T-cell (primary cell): ENCODE data around the gene SMG7. TPM values are rescaled to one million over a fixed set of nuclear protein-coding genes. Genes with fewer than 3 reads are reported as not detected.
A peak's percentile ranks its signal among the peaks of the same experiment; 100 is the strongest.

Source experiments
- ATAC-seq, 4 experiments: fragments of 200-7000 bp in 3 of 4; fragments of 150-1000 bp in 1 of 4; cut with Tn5 transposase; replicated peaks in 1 of 4; 1 replicate in 3 of 4; 2 replicates in 1 of 4; pipeline ENCODE4 v1.10.0; 2021; ENCODE audit warnings: moderate library complexity in 3 of 4, mild to moderate bottlenecking in 2 of 4, moderate number of reproducible peaks in 1 of 4
- CTCF ChIA-PET, 2 donors: fragments of 300-600 bp; sonication (Branson Sonifier 250); formaldehyde crosslinking; loops; one replicate each; lab custom pipeline; 2022; ENCODE audit warnings: antibody characterized with exemption in 2 of 2; lab: Charles Lee
- POLR2A ChIA-PET, 2 donors: fragments of 300-600 bp; sonication (Branson Sonifier 250); formaldehyde crosslinking; loops; one replicate each; lab custom pipeline; 2022; ENCODE audit warnings: antibody characterized with exemption in 2 of 2; lab: Charles Lee
- DNase-seq, 35 experiments: peaks; one replicate each; pipeline versions ENCODE4 v3.0.0 to v3.0.0-alpha.2; 2013 to 2023
- H3K27ac ChIP-seq: one replicate; pipeline ENCODE4 v1.5.1; 2013; ENCODE audit warnings: low read length
- H3K27me3 ChIP-seq, 2 experiments: replicated peaks in 1 of 2; 1 replicate in 1 of 2; 2 replicates in 1 of 2; pipeline versions ENCODE4 v1.6.1 to v1.7.0; 2013; ENCODE audit warnings: low read length in 1 of 2, mixed read lengths in 1 of 2; ENCODE audit not compliant: control insufficient read depth in 2 of 2, insufficient read depth in 2 of 2; ENCODE audit errors: extremely low read depth in 1 of 2
- H3K36me3 ChIP-seq, 2 donors: 1 replicate in 1 of 2; 2 replicates in 1 of 2; pipeline versions ENCODE4 v1.6.1 to v1.7.0; 2013; ENCODE audit warnings: low read length in 1 of 2; ENCODE audit not compliant: control insufficient read depth in 2 of 2, insufficient read depth in 1 of 2; ENCODE audit errors: extremely low read depth in 1 of 2
- H3K4me1 ChIP-seq, 2 experiments: 1 replicate in 1 of 2; 2 replicates in 1 of 2; pipeline versions ENCODE4 v1.6.1 to v1.7.0; 2013; ENCODE audit warnings: low read length in 2 of 2, mixed read lengths in 1 of 2; ENCODE audit not compliant: insufficient read depth in 2 of 2, control insufficient read depth in 1 of 2; ENCODE audit errors: extremely low read depth in 1 of 2
- H3K4me3 ChIP-seq, 2 donors: 1 replicate in 1 of 2; 2 replicates in 1 of 2; pipeline versions ENCODE4 v1.5.1 to v1.7.0; 2013; ENCODE audit warnings: mild to moderate bottlenecking in 2 of 2, low read length in 1 of 2, moderate library complexity in 1 of 2; ENCODE audit not compliant: control insufficient read depth in 1 of 2; ENCODE audit errors: extremely low read depth in 1 of 2
- H3K9me3 ChIP-seq: 2 replicates; pipeline ENCODE4 v1.7.0; 2013
- H3K27ac Mint-ChIP-seq, 2 donors: one replicate each; pipeline ENCODE4 v1.8.0; 2020 to 2021; ENCODE audit warnings: mild to moderate bottlenecking in 2 of 2, mixed read lengths in 2 of 2
- H3K27me3 Mint-ChIP-seq, 2 donors: one replicate each; pipeline ENCODE4 v1.8.0; 2021 to 2022; ENCODE audit warnings: mixed read lengths in 2 of 2
- H3K36me3 Mint-ChIP-seq: one replicate; pipeline ENCODE4 v1.8.0; 2021; ENCODE audit warnings: mixed read lengths
- H3K4me1 Mint-ChIP-seq, 3 donors: one replicate each; pipeline ENCODE4 v1.8.0; 2020 to 2022; ENCODE audit warnings: mixed read lengths in 3 of 3, mild to moderate bottlenecking in 1 of 3
- H3K4me3 Mint-ChIP-seq, 3 donors: one replicate each; pipeline ENCODE4 v1.8.0; 2020 to 2022; ENCODE audit warnings: mild to moderate bottlenecking in 3 of 3, mixed read lengths in 3 of 3, moderate library complexity in 3 of 3
- H3K9me3 Mint-ChIP-seq, 3 donors: one replicate each; pipeline ENCODE4 v1.8.0; 2020 to 2022; ENCODE audit warnings: mixed read lengths in 3 of 3
- WGBS: methylation state at CpG from one replicate; pipeline ENCODE4 v1.1.5; 2013; ENCODE audit warnings: missing lambda C conversion rate; ENCODE audit not compliant: insufficient coverage; 5-methylcytosine and 5-hydroxymethylcytosine counted together
- total RNA-seq, 35 experiments: library from RNA in 6 of 35; stranded (reverse) in 6 of 35; fragments of 120-200 nt in 1 of 35; gene quantifications; one replicate each; pipeline versions ENCODE4 v1.2.1 to v1.2.4 and lab custom pipeline; 2013 to 2026

SMG7 gene
- total RNA-seq, 5 donors from 2014 or later (not counting 1 experiment from before 2014, with no cell fraction given), result 52.6 to 59.0 (median 54.6) TPM

DNA sequence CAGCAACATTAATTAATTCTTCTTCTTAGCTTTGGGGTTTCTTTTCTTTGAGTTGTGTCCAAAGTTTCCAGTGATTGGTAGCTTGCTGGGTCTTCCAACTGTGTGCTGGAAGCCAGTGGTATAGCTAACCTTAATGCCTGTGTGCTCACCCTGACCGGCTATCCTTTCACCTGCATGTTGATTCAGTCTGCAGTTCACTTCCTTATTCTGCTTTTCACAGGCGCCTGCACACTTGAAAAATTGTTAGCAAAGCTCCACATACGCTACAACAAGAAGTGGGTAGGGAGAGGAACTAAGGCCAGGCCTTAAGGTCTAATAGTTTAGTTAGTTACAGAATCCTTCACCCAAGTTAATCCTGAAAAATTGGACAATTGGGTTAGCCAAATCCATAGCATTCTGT, 82.3 kb downstream of the SMG7 start:
- Mint-ChIP-seq H3K4me3 (no peak overlapping the region), H3K27ac (no peak overlapping the region)
- WGBS, result no CpG with 5 or more reads among the region's 3 CpGs

DNA sequence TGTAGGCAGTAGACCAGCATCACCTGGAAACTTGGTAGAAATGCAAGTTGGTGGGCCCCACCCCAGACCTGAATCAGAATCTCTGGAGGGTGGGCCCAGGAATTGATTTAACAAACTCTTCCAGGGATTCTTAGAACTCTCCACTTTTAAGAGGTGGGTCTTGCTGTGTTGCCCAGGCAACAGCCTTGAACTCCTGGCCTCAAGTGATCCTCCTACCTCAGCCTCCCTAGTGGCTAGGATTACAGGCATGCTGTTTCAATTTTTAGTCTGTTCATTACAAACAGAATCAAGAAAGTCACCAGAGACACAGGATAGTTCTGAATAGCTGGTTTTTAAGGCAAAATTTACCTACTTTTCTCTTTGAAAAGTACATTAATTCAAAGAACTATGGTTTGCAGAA, 86.8 kb downstream of the SMG7 start:
- ChIA-PET CTCF (no interaction called here), POLR2A (no interaction called here)
- H3K27ac ChIP-seq, result no peak overlapping the region
- H3K36me3 ChIP-seq, result peaks cover 0 to 13% of the 10 kb centered on the region in 2 donors
- ATAC-seq (no peak), DNase-seq (no peak)
- Mint-ChIP-seq H3K27me3 (no peaks in the 10 kb centered on the region), H3K4me1 (no peaks in the 10 kb centered on the region), H3K9me3 (no peaks in the 10 kb centered on the region), H3K4me3 (no peak overlapping the region), H3K27ac (no peak overlapping the region), H3K36me3 (peaks cover 7% of the 10 kb centered on the region)
- H3K4me1 ChIP-seq, result peaks cover 0 to 2% of the 10 kb centered on the region in 2 experiments
- no peaks in the 10 kb centered on the region for H3K27me3 ChIP-seq
- no peaks in the 10 kb centered on the region for H3K9me3 ChIP-seq
- no peak overlapping the region for H3K4me3 ChIP-seq

More for the DNA sequence above, 82.3 kb downstream of the SMG7 start:
- Mint-ChIP-seq H3K9me3 (no peaks in the 10 kb centered on the region), H3K27me3 (no peaks in the 10 kb centered on the region), H3K4me1 (no peaks in the 10 kb centered on the region), H3K36me3 (peaks cover 32% of the 10 kb centered on the region)
- no peak overlapping the region for H3K4me3 ChIP-seq
- ATAC-seq (no peak), DNase-seq (no peak)
- POLR2A ChIA-PET, result no interaction called here
- CTCF ChIA-PET, result no interaction called here
- peaks cover 15 to 56% of the 10 kb centered on the region in 2 donors for H3K36me3 ChIP-seq
- H3K9me3 ChIP-seq, result no peaks in the 10 kb centered on the region
- no peaks in the 10 kb centered on the region for H3K4me1 ChIP-seq
- H3K27me3 ChIP-seq, result no peaks in the 10 kb centered on the region
- no peak overlapping the region for H3K27ac ChIP-seq

DNA sequence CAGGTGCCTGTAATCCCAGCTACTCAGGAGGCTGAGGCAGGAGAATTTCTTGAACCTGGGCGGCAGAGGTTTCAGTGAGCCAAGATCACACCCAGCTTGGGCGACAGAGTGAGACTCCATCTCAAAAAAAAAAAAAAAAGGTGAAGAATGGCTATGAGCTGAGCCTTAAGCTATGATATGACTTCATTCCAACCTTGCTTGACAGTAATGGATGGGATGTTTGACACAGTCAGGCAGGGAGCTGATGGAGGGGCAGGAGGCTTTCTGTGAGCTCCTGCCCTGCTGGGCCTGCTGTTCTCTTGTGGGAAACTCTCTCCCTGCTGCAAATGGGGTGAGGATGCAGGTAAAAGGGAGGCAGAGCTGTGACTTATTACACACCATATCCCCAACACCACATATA, 90.4 kb downstream of the SMG7 start:
- Histone ChIP-seq H3K4me1 (peaks cover 0 to 2% of the 10 kb centered on the region in 2 experiments), H3K9me3 (no peaks in the 10 kb centered on the region), H3K36me3 (no peaks in the 10 kb centered on the region), H3K27ac (no peak overlapping the region), H3K4me3 (no peak overlapping the region), H3K27me3 (no peaks in the 10 kb centered on the region)
- no peaks in the 10 kb centered on the region for H3K27me3 Mint-ChIP-seq
- peaks cover 5 to 7% (median 5%) of the 10 kb centered on the region in 3 donors for H3K4me1 Mint-ChIP-seq
- H3K27ac Mint-ChIP-seq, result no peak overlapping the region
- DNase-seq, result no peak
- no peak for ATAC-seq
- POLR2A ChIA-PET, result no interaction called here
- H3K36me3 Mint-ChIP-seq, result peaks cover 1% of the 10 kb centered on the region
- H3K4me3 Mint-ChIP-seq, result no peak overlapping the region
- CTCF ChIA-PET, result no interaction called here
- H3K9me3 Mint-ChIP-seq, result no peaks in the 10 kb centered on the region
- 80% methylated on average over 2 of the region's 2 CpGs for WGBS

DNA sequence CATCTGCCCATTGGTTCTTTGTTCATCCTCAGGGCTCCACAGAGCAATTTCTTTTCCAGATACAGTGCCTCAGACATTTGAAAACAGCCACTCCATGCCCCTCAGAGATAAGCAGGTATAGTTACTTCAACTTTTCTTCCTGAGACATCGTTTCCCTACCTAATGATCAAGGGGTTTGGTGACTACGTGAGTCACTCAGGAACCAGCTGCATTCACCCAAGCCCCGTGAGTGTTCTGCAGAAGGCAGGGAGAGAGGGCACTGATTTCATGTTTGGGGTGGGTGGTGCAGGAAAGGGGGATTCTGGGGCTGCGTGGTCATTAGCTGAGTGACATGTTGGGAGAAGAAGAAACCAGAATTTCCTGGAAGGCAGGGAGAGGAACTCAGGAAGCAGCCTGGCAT, 93.0 kb downstream of the SMG7 start:
- Mint-ChIP-seq H3K4me3 (no peak overlapping the region), H3K27me3 (no peaks in the 10 kb centered on the region), H3K36me3 (no peaks in the 10 kb centered on the region), H3K9me3 (no peaks in the 10 kb centered on the region), H3K27ac (no peak overlapping the region), H3K4me1 (peaks cover 7 to 14% (median 9%) of the 10 kb centered on the region in 3 donors)
- Histone ChIP-seq H3K36me3 (no peaks in the 10 kb centered on the region), H3K27me3 (no peaks in the 10 kb centered on the region), H3K4me1 (peaks cover 0 to 2% of the 10 kb centered on the region in 2 experiments), H3K4me3 (no peak overlapping the region), H3K9me3 (no peaks in the 10 kb centered on the region), H3K27ac (no peak overlapping the region)
- no peak for DNase-seq
- 83% methylated on average over 3 of the region's 4 CpGs for WGBS
- ATAC-seq, result no peak
- CTCF ChIA-PET, result interaction anchor here in 1 of 2 donors (0.6 kb wide), 1 partner anchor 662 kb away, joined by 4 read pairs; no protein-coding TSS in a partner anchor
- POLR2A ChIA-PET, result no interaction called here

DNA sequence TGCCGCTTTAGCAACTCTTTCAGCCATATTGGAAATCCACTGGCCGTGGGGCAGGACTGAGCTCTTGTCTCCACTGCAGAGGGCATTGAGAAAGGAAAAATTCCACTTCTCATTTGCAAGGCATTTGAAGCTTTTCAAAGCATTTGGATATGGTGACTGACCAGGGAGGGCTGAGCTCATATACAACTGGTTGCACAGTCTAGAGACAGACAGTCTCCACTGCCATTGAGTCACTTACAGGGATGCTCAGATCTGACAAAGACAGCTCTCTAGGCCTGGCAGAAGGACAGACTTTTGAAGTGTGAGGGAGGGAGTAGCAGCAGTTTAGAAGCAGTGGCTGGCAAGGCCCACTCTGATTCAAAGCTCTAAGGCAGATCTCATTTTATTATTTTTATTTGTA, 93.7 kb downstream of the SMG7 start:
- ChIA-PET CTCF (interaction anchor here in 1 of 2 donors (0.6 kb wide), 2 partner anchors 27 to 661 kb away, joined by 3 to 4 read pairs; no protein-coding TSS in a partner anchor), POLR2A (no interaction called here)
- H3K4me3 Mint-ChIP-seq, result no peak overlapping the region
- H3K27ac ChIP-seq, result no peak overlapping the region
- no peak overlapping the region for H3K27ac Mint-ChIP-seq
- no peaks in the 10 kb centered on the region for H3K36me3 Mint-ChIP-seq
- H3K9me3 ChIP-seq, result no peaks in the 10 kb centered on the region
- no peaks in the 10 kb centered on the region for H3K36me3 ChIP-seq
- no peaks in the 10 kb centered on the region for H3K9me3 Mint-ChIP-seq
- H3K4me3 ChIP-seq, result no peak overlapping the region
- ATAC-seq (no peak), DNase-seq (no peak)
- WGBS, result 93% methylated on average over 2 of the region's 2 CpGs
- H3K27me3 Mint-ChIP-seq, result no peaks in the 10 kb centered on the region
- peaks cover 0 to 2% of the 10 kb centered on the region in 2 experiments for H3K4me1 ChIP-seq
- H3K4me1 Mint-ChIP-seq, result peaks cover 7 to 14% (median 9%) of the 10 kb centered on the region in 3 donors
- H3K27me3 ChIP-seq, result no peaks in the 10 kb centered on the region

DNA sequence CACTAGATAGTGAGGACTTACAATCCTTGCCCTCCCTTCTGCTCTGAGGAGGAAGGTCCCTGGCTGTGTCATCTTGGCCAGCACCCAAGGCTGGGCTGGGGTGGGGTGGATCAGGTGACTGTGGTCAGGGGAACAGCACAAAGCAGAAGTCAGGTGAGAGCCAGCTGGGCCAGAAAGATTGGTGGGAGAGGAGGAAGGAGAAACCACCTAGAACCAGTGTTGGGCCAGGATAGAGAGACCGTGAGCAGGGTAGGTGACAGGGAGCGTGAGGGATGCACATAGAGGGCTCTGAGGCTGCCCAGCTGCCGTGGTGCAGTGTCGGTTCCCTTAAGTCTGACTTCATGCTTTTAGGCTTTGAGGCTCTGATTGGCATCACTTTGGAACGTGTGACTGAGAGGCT, 95.3 kb downstream of the SMG7 start:
- Mint-ChIP-seq H3K4me3 (no peak overlapping the region), H3K36me3 (no peaks in the 10 kb centered on the region), H3K9me3 (no peaks in the 10 kb centered on the region), H3K27ac (peak overlapping the region in 1 of 2 donors; percentile 60), H3K4me1 (peaks cover 7 to 14% (median 9%) of the 10 kb centered on the region in 3 donors), H3K27me3 (no peaks in the 10 kb centered on the region)
- POLR2A ChIA-PET, result no interaction called here
- DNase-seq (peak in 5 of 35 experiments; percentile 7 to 35 (median 12)), ATAC-seq (peak; percentile 31 to 54 (median 40))
- H3K4me1 ChIP-seq, result peaks cover 0 to 2% of the 10 kb centered on the region in 2 experiments
- no peak overlapping the region for H3K27ac ChIP-seq
- H3K36me3 ChIP-seq, result no peaks in the 10 kb centered on the region
- no peaks in the 10 kb centered on the region for H3K9me3 ChIP-seq
- H3K4me3 ChIP-seq, result no peak overlapping the region
- CTCF ChIA-PET, result no interaction called here
- H3K27me3 ChIP-seq, result peaks cover 0 to under 1% of the 10 kb centered on the region in 2 experiments
- 26% methylated on average over 2 of the region's 5 CpGs for WGBS
